H1 (cell line): ENCODE measurements around the gene ELL. TPM values are rescaled to one million over a fixed set of nuclear protein-coding genes. Genes with fewer than 3 reads are reported as not detected.

Experiments
- ASH2L ChIP-seq: fragments of 200-600, 300-600 bp; sonication (generic); IDR thresholded peaks from one replicate; pipeline ENCODE4 v1.7.1; 2017; ENCODE audit warnings: low read length
- FOSL1 ChIP-seq: IDR thresholded peaks from 2 replicates; pipeline ENCODE4 v1.6.1; 2011; ENCODE audit warnings: mild to moderate bottlenecking, low read depth, low read length, moderate library complexity; ENCODE audit not compliant: insufficient read depth
- HDAC6 ChIP-seq: IDR thresholded peaks from one replicate; pipeline ENCODE4 v1.7.1; 2012; ENCODE audit warnings: low read depth, mild to moderate bottlenecking, inconsistent platforms, low read length, moderate library complexity
- KDM1A ChIP-seq: fragments of 200-600, 300-600 bp; sonication (generic); IDR thresholded peaks from 2 replicates; pipeline ENCODE4 v1.7.1; 2016; ENCODE audit warnings: mild to moderate bottlenecking, low read length, borderline replicate concordance
- KDM5A ChIP-seq: fragments of 200-600 bp; IDR thresholded peaks from 2 replicates; pipeline ENCODE4 v1.7.1; 2012; ENCODE audit warnings: mild to moderate bottlenecking, low read length, inconsistent platforms, mixed read lengths
- USF2 ChIP-seq: IDR thresholded peaks from 2 replicates; pipeline ENCODE4 v1.6.1; 2011; ENCODE audit warnings: low read length, improper control_type of control experiment
- polyA plus RNA-seq, 7 experiments: library from polyadenylated mRNA; depleted of rRNA in 3 of 7; stranded (reverse) in 5 of 7; unstranded in 2 of 7; fragments of >200 nt in 5 of 7; fragments of 200-250 nt in 2 of 7; gene quantifications; 1 replicate in 5 of 7; 2 replicates in 1 of 7; 4 replicates in 1 of 7; pipeline versions ENCODE4 v1.2.1 to v1.2.3, GENCODE V29; 2011 to 2013; ENCODE audit warnings: missing spikeins in 2 of 7, mixed read lengths in 2 of 7
- total RNA-seq: library from RNA; stranded (reverse); fragmentation: NEBNext Ultra II Directional; extraction: Animal tissue kit (Norgen Biotek cat#: 25700); gene quantifications from 2 replicates; pipeline ENCODE4 v1.2.1, GENCODE V29; 2021

Gene ELL
- total and polyA plus RNA-seq, 2 of the 8 experiments (the other 6 are each of a cell fraction or from before 2014, with no cell fraction given) = 5.2 to 10.5 TPM

GRCh38 chr19:18423258-18424020, 98.4 kb downstream of the ELL start (continued):
- TF ChIP-seq USF2 (no peak), ASH2L (no peak), KDM5A (no peak), KDM1A (no peak), HDAC6 (no peak), FOSL1 (no peak)
